ENCODE measurements around the gene UBALD1.

UBALD1 gene

GRCh38 chr16:4617880-4618279, 3.2 kb upstream of the UBALD1 start:
- TF ChIP-seq, protein P1, sequence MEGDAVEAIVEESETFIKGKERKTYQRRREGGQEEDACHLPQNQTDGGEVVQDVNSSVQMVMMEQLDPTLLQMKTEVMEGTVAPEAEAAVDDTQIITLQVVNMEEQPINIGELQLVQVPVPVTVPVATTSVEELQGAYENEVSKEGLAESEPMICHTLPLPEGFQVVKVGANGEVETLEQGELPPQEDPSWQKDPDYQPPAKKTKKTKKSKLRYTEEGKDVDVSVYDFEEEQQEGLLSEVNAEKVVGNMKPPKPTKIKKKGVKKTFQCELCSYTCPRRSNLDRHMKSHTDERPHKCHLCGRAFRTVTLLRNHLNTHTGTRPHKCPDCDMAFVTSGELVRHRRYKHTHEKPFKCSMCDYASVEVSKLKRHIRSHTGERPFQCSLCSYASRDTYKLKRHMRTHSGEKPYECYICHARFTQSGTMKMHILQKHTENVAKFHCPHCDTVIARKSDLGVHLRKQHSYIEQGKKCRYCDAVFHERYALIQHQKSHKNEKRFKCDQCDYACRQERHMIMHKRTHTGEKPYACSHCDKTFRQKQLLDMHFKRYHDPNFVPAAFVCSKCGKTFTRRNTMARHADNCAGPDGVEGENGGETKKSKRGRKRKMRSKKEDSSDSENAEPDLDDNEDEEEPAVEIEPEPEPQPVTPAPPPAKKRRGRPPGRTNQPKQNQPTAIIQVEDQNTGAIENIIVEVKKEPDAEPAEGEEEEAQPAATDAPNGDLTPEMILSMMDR (IDR thresholded peaks at IDR 0.05), result no peak

GRCh38 chr16:4616047-4616811, 1.5 kb upstream of the UBALD1 start:
- TF ChIP-seq, protein P1 (IDR thresholded peaks at IDR 0.05), result peak; percentile 44; the same call in 1 of the 2 replicates

GRCh38 chr16:4615384-4616046, 827 bp upstream of the UBALD1 start:
- TF ChIP-seq, protein P1 (IDR thresholded peaks at IDR 0.05), result no peak

GRCh38 chr16:4613636-4614570, 785 bp downstream of the UBALD1 start:
- TF ChIP-seq, protein P1 (IDR thresholded peaks at IDR 0.05), result no peak

- TF ChIP-seq, protein P1 (IDR thresholded peaks at IDR 0.05), result no peak
These were observed 1.6 kb downstream of the UBALD1 start for GRCh38 chr16:4612977-4613635.

DNA sequence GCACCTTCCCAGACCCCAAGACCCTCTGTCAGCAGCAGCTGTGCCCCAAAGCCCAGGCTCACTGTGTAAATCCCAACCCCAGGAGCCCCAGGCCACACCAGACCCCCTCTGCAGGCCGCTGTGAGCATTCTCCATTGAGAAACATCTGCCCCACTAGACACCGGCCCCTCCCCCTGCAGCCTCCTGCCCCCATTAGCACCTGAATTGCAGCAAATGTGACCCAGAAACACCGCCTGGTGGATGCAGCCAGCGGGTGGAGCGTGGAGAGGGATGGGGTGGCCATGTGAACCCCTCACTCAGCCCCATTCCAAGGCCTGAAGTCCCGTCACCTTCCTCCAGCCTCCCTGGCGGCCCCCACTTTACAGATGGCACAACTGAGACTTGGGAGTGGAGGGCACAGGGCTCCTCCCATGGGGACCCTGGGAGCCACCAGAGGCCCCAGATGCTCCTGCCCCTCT, 2.2 kb downstream of the UBALD1 start:
- TF ChIP-seq, protein P1 (IDR thresholded peaks at IDR 0.05), result no peak
